ENCODE measurements around the gene PRIMA1.

PRIMA1 gene

DNA sequence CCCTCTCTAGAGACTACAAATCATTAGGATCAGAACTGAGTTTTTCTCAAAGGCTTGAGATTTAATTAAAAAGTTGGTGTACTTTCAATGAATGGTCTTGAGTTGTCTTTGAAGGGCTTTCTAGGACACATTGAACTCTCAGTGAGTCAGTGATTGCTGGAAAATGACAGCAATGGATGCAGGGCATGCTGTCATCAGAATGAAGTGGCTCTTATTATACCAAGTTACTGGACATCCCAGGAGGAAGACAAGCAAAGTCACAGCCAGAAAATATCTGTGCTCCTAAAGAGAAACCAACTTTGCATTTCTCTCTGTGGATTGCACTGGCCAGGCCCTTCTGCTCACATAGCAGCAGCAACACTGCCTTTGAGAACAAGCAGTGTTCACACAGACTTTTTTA is 112.6 kb downstream of the PRIMA1 start:
- no peak for DNase-seq (ENCODE audit: low read depth in 2 of 2)

DNA sequence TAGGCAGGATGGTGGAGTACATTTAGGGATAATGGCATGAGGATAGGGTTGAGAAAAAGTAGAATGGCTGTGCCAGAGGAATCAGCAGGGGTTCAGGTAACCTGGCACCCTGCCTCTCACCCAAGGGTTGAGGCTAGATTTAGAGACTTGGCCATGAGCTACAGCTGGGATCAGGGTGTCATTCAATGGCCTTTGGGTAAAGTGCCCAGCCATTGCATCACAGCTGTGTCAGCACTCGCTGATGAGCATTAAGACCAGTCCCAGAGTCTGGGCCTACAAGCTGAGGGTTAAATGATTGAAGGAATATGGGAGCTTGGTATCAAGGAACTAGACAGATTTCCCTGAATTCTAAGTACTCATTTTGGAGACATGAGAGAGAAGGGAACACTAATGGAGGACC is 113.9 kb downstream of the PRIMA1 start:
- no peak for DNase-seq (ENCODE audit: low read depth in 2 of 2)

DNA sequence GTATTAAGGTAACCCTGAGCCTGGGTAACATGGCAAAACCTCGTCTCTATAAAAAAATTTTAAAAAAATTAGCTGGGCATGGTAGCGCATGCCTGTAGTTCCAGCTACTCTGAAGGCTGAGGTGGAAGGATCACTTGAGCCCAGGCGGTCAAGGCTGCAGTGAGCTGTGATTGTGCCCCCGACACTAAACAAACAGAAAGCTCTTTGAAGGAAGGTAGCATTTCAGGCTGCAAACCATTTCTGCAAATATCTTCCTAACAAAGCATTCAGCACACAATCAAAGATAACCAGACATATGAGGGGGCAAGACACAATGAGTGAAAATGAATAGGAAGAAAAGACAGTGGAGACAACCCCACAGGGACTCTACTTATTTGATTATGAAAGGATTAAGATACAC is 118.7 kb downstream of the PRIMA1 start:
- DNase-seq (ENCODE audit: low read depth in 2 of 2) = no peak
